Activated T-helper 2 cell treated with anti-CD3 and anti-CD28 coated beads, Interferon-gamma antibody, Interleukin-2, Interleukin-4, amounts not matched to agents 10 μg/mL and 5 μg/mL and 100 μg/mL, durations not matched to agents 14 hours and 24 hours and 36 hours (primary cell): ENCODE measurements around the gene GSG1L. TPM values are rescaled to one million over a fixed set of nuclear protein-coding genes. Genes with fewer than 3 reads are reported as not detected.

Experiments used
- DNase-seq: peaks from one replicate; pipeline ENCODE4 v3.0.0; 2021; ENCODE audit warnings: low spot score
- H3K27ac Mint-ChIP-seq: one replicate; pipeline ENCODE4 v1.8.0; 2021; ENCODE audit warnings: mixed read lengths
- H3K27me3 Mint-ChIP-seq: one replicate; pipeline ENCODE4 v1.8.0; 2021; ENCODE audit warnings: low read depth, mixed read lengths
- H3K36me3 Mint-ChIP-seq: one replicate; pipeline ENCODE4 v1.8.0; 2021; ENCODE audit warnings: low read depth, mixed read lengths
- H3K4me1 Mint-ChIP-seq: one replicate; pipeline ENCODE4 v1.8.0; 2021; ENCODE audit warnings: low read depth, mixed read lengths
- H3K4me3 Mint-ChIP-seq: one replicate; pipeline ENCODE4 v1.8.0; 2021; ENCODE audit warnings: low read depth, mild to moderate bottlenecking, moderate library complexity, mixed read lengths
- H3K9me3 Mint-ChIP-seq: one replicate; pipeline ENCODE4 v1.8.0; 2021; ENCODE audit warnings: mixed read lengths
- intact Hi-C: fragments of 100-400 bp; cut with micrococcal nuclease; formaldehyde crosslinking; loops from one replicate; pipeline ENCODE4 v1.15.1; 2023
- total RNA-seq: library from RNA; stranded (reverse); gene quantifications from 2 replicates; pipeline ENCODE4 v1.2.3, GENCODE V29; 2022

Gene GSG1L
- total RNA-seq, 1 donor from 2014 or later = not detected

DNA sequence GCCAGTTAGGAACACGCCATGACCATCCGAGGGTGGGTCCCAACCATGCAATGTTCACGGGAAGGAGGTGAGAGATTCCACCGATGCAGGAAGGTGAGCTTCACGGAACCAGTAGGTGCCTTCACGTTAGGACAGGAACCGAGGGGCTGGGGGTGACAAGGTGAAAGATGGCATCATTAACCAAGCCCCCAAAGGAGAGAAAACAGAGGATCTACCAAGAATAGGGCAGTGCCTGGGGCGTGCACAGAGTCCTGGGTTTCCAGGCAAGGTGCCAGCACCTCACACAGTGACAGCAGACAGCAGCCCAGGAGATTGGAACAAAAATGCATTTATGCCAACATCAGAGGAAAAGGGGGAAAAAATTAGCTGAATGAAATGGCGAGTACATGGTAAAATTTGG is 137.9 kb downstream of the GSG1L start:
- no peaks in the 10 kb centered on the region for H3K9me3 Mint-ChIP-seq
- H3K4me1 Mint-ChIP-seq = no peaks in the 10 kb centered on the region

GRCh38 chr16:27924411-27925118 is 138.9 kb downstream of the GSG1L start:
- H3K9me3 Mint-ChIP-seq = no peaks in the 10 kb centered on the region
- H3K27ac Mint-ChIP-seq = no peak overlapping the region
- DNase-seq = no peak
- H3K27me3 Mint-ChIP-seq = peaks cover 6% of the 10 kb centered on the region
- intact Hi-C loops = no loop called here
- H3K4me1 Mint-ChIP-seq = no peaks in the 10 kb centered on the region
- H3K4me3 Mint-ChIP-seq = no peak overlapping the region
- H3K36me3 Mint-ChIP-seq = no peaks in the 10 kb centered on the region

More for the DNA sequence above, 137.9 kb downstream of the GSG1L start:
- DNase-seq = no peak
- H3K36me3 Mint-ChIP-seq = no peaks in the 10 kb centered on the region
- peaks cover 3% of the 10 kb centered on the region for H3K27me3 Mint-ChIP-seq
- H3K27ac Mint-ChIP-seq = no peak overlapping the region
- intact Hi-C loops = no loop called here
- no peak overlapping the region for H3K4me3 Mint-ChIP-seq

DNA sequence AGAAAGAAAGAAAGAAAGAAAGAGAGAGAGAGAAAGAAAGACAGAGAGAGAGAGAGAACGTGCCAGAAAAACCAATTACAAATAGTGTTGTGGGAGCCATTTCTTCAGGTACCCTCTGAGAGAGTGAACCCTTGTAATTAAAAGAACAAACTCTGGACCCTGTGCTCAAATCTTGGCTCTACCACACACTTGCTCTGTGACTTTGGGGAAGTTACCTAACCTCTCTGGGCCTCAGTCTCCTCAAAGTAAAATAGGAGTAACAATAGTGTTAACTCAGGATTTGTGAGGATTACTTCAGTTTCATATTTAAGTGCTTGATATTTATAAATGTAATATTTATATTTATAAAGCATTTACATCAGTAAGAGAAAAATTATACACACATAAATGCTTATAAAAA is 139.8 kb downstream of the GSG1L start:
- intact Hi-C loops = no loop called here
- H3K27me3 Mint-ChIP-seq = peaks cover 6% of the 10 kb centered on the region
- no peaks in the 10 kb centered on the region for H3K9me3 Mint-ChIP-seq
- H3K4me1 Mint-ChIP-seq = no peaks in the 10 kb centered on the region
- H3K36me3 Mint-ChIP-seq = no peaks in the 10 kb centered on the region
- H3K4me3 Mint-ChIP-seq = no peak overlapping the region
- no peak overlapping the region for H3K27ac Mint-ChIP-seq
- no peak for DNase-seq

- Mint-ChIP-seq H3K27ac (no peak overlapping the region), H3K4me3 (no peak overlapping the region), H3K27me3 (peaks cover 6% of the 10 kb centered on the region), H3K36me3 (no peaks in the 10 kb centered on the region), H3K4me1 (no peaks in the 10 kb centered on the region), H3K9me3 (no peaks in the 10 kb centered on the region)
- intact Hi-C loops = no loop called here
- DNase-seq = no peak
Observed at GRCh38 chr16:27922433-27922832, 141.1 kb downstream of the GSG1L start.

GRCh38 chr16:27921134-27921533 is 142.4 kb downstream of the GSG1L start:
- no peaks in the 10 kb centered on the region for H3K36me3 Mint-ChIP-seq
- H3K4me1 Mint-ChIP-seq = no peaks in the 10 kb centered on the region
- no peak overlapping the region for H3K4me3 Mint-ChIP-seq
- peaks cover 6% of the 10 kb centered on the region for H3K27me3 Mint-ChIP-seq
- DNase-seq = no peak
- no peaks in the 10 kb centered on the region for H3K9me3 Mint-ChIP-seq
- intact Hi-C loops = no loop called here
- no peak overlapping the region for H3K27ac Mint-ChIP-seq

DNA sequence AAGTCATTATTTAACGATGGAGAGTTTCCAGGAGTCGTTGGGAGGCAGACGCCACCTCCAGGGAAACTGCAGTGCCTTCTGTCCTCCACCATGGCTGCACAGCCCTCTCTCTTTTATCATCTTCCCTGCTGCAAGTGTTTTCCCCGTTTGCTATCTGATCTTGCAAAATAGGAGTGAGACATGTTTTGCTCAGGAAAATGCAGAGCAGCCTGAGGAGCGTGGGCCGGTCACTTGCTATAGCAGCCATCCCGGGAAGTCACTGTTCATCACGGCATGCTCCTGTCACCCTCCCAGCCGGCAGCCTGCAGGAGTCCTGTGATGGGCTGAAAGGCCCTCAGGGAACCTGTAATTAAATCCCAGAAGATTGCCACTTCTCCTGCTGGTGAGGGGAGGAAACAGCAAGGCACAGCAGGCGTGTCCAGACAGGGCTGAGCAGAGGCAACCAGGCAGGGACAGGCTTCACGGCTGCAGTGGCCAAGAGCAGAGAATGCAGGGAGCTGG is 143.1 kb downstream of the GSG1L start:
- Mint-ChIP-seq H3K4me1 (no peaks in the 10 kb centered on the region), H3K36me3 (no peaks in the 10 kb centered on the region), H3K9me3 (no peaks in the 10 kb centered on the region), H3K27me3 (peaks cover 6% of the 10 kb centered on the region), H3K4me3 (no peak overlapping the region), H3K27ac (no peak overlapping the region)
- DNase-seq = no peak
- intact Hi-C loops = no loop called here

- intact Hi-C loops = no loop called here
- H3K27ac Mint-ChIP-seq = no peak overlapping the region
- no peaks in the 10 kb centered on the region for H3K9me3 Mint-ChIP-seq
- H3K4me3 Mint-ChIP-seq = no peak overlapping the region
- no peak for DNase-seq
- no peaks in the 10 kb centered on the region for H3K4me1 Mint-ChIP-seq
- no peaks in the 10 kb centered on the region for H3K36me3 Mint-ChIP-seq
- H3K27me3 Mint-ChIP-seq = peaks cover 6% of the 10 kb centered on the region
Observed at GRCh38 chr16:27918755-27919154, 144.8 kb downstream of the GSG1L start.

DNA sequence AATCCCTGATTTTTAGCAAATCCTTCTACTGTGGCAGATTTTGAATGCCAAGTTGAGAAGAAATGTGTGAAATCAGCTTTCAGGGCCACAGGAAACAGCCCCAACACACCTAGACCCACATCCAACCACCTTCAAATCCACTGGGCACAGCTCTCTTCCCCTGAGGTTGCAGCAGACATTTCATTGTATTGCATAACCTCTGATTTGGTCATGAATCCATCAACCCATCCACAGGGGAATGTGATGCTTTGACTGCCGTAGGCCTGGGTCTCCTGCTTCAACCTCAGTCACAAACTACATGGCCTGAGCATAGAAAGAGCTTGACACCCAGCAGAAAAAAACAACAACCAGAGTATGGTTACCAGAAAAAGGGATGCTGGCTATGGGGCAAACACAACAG is 145.6 kb downstream of the GSG1L start:
- no peak for DNase-seq
- Mint-ChIP-seq H3K9me3 (no peaks in the 10 kb centered on the region), H3K36me3 (no peaks in the 10 kb centered on the region), H3K27ac (no peak overlapping the region), H3K4me3 (no peak overlapping the region), H3K4me1 (no peaks in the 10 kb centered on the region), H3K27me3 (peaks cover 6% of the 10 kb centered on the region)
- intact Hi-C loops = no loop called here

DNA sequence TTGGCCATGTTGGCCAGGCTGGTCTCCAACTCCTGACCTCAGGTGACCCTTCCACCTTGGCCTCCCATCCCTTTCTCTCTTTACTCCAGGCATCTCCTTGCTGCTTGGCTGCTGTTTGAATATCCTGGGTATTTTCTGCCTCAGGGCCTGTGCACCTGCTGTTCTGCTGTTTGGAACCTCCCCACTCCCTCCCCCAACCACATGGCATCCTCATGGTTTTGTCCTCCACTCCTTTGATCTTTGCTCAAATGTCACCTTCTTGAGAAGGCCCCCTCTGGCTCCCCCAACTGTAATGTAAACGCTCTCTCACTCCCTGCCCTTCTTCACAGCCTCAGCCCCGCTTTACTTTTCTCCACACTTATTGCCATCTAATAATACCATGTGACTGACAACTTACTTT is 152.0 kb downstream of the GSG1L start:
- no peak overlapping the region for H3K27ac Mint-ChIP-seq
- no peak for DNase-seq
- no peaks in the 10 kb centered on the region for H3K4me1 Mint-ChIP-seq
- H3K27me3 Mint-ChIP-seq = no peaks in the 10 kb centered on the region
- no peak overlapping the region for H3K4me3 Mint-ChIP-seq
- H3K36me3 Mint-ChIP-seq = no peaks in the 10 kb centered on the region
- intact Hi-C loops = no loop called here
- no peaks in the 10 kb centered on the region for H3K9me3 Mint-ChIP-seq

DNA sequence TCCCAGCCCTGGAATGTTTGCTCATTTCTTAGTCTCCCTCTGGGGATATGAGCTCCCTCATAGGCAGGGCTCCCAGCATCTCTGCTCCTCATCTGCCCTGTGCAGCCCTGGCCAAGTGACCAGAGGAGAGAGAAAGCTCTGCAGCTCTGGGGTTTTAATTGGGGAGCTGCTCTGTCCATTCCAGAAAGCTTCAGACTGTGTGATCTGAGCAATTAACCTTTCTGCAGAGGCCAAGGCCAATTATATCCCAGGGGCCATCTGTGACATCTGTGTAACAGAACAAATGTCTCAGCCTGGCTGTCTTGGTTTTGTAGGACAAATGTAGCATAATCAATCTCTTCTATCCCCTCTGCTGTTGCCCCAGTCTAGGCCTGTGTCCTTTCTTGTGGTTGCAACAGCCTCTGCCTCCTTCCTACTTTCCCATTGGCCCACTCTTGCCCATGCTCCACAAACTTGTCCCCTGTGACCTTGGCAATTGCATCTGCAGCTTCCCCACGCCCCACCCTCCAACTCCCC is 156.0 kb downstream of the GSG1L start:
- no peak overlapping the region for H3K27ac Mint-ChIP-seq
- H3K27me3 Mint-ChIP-seq = no peaks in the 10 kb centered on the region
- intact Hi-C loops = no loop called here
- H3K36me3 Mint-ChIP-seq = no peaks in the 10 kb centered on the region
- H3K4me3 Mint-ChIP-seq = no peak overlapping the region
- no peaks in the 10 kb centered on the region for H3K4me1 Mint-ChIP-seq
- no peaks in the 10 kb centered on the region for H3K9me3 Mint-ChIP-seq
- DNase-seq = no peak

GRCh38 chr16:27906883-27907282 is 156.6 kb downstream of the GSG1L start:
- Mint-ChIP-seq H3K27ac (no peak overlapping the region), H3K4me1 (no peaks in the 10 kb centered on the region), H3K4me3 (no peak overlapping the region), H3K27me3 (no peaks in the 10 kb centered on the region), H3K9me3 (no peaks in the 10 kb centered on the region), H3K36me3 (no peaks in the 10 kb centered on the region)
- intact Hi-C loops = no loop called here
- DNase-seq = no peak

GRCh38 chr16:27903046-27903655 is 160.4 kb downstream of the GSG1L start:
- intact Hi-C loops = no loop called here
- no peak overlapping the region for H3K27ac Mint-ChIP-seq
- no peaks in the 10 kb centered on the region for H3K4me1 Mint-ChIP-seq
- no peak for DNase-seq
- H3K4me3 Mint-ChIP-seq = no peak overlapping the region
- H3K27me3 Mint-ChIP-seq = no peaks in the 10 kb centered on the region
- no peaks in the 10 kb centered on the region for H3K9me3 Mint-ChIP-seq
- no peaks in the 10 kb centered on the region for H3K36me3 Mint-ChIP-seq

DNA sequence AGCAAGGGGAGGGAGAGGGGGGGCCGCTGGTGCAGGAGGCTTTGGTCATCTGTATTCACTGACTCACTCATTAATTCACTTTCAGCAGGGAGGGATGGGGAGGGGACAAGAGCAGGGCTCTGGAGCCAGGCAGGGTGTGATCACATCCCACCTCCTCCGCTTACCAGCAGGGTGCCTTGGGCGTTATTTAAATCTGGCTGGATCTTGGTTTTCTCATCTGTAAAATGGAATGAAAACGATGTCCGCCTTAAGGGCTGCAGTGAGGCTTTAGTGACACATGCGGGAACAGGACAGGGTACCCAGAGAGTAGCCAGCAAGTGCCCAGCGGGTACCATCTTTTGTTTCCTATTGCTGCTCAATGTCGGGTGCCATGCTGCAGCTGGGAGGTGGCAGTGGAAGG is 161.0 kb downstream of the GSG1L start:
- intact Hi-C loops = no loop called here
- Mint-ChIP-seq H3K9me3 (no peaks in the 10 kb centered on the region), H3K27ac (no peak overlapping the region), H3K4me1 (no peaks in the 10 kb centered on the region), H3K4me3 (no peak overlapping the region), H3K27me3 (no peaks in the 10 kb centered on the region), H3K36me3 (no peaks in the 10 kb centered on the region)
- no peak for DNase-seq
